Ovary (tissue), 3 donors: ENCODE data around the gene ROBO1.

Experiments
- CTCF ChIP-seq, 3 donors: fragments of 450-650 bp in 2 of 3; fragments of 200-600 bp in 1 of 3; IDR thresholded peaks; one replicate each; pipeline versions ENCODE4 v1.5.1 to v1.8.0; 2016 to 2022; ENCODE audit warnings: antibody characterized with exemption in 3 of 3, mild to moderate bottlenecking in 1 of 3
- POLR2A ChIP-seq: fragments of 450-650 bp; IDR thresholded peaks from one replicate; pipeline ENCODE4 v1.6.1; 2017; ENCODE audit warnings: antibody characterized with exemption, mild to moderate bottlenecking, moderate library complexity
- donor health status: DM: no; HTN: no; CAD: no.

- no peak for TF ChIP-seq CTCF (IDR thresholded peaks at IDR 0.05)
- no peak for TF ChIP-seq POLR2A
Measured at GRCh38 chr3:78976200-78976599, 791.6 kb downstream of the ROBO1 start.
